Measurements from ENCODE around the gene OTUD3. TPM values are rescaled to one million over a fixed set of nuclear protein-coding genes. Genes with fewer than 3 reads are reported as not detected.
A peak's percentile ranks its signal among the peaks of the same experiment; 100 is the strongest.

Gene OTUD3
- total and polyA plus RNA-seq, 9 of the 15 experiments (the other 6 are each of a cell fraction or from before 2014, with no cell fraction given): 2.0 to 16.6 (median 11.0) TPM

DNA sequence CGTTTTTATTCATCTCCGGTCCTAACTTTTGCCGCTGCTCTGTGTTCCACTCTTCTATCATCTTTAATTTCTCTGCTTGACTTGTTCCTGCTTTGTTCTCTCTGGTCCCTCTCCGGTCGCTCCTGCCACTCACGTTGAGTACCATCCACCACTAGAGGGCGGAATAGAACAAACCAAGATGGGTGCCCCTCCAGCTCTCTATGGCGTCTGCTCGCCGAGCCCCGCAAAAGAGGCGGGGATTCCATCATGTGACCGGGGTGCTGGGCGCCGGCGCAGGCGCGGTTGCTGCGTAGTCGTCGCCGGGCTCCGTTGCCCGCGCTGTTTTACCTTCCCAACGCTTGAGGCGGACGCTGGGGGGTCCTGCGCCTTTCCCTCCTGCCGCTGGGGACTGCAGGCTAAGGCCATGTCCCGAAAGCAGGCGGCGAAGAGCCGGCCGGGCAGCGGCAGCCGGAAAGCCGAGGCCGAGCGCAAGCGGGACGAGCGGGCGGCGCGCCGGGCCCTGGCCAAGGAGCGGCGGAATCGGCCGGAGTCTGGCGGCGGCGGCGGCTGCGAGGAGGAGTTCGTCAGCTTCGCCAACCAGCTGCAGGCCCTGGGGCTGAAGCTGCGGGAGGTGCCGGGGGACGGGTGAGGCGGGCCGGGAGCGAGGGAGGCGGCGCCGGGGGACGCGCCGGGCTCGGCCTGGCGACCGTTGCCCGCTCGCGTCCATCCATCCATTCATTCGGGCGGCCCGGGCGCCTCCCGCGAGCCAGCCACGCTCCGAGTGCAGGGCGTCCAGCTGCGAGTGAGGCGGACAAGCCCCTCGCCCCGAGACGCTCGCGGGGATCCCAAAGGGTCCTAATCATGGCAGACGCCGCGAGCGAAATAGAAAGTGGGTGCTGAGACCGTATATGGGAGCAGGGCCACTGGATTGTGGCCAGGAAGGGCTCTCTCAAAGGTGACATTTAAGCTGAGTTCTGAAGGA lies at the start of gene OTUD3 (continued):
- TF ChIP-seq ZNF121 (CRISPR knock-in tag; conservative IDR thresholded peaks at IDR 0.05) (no peak), DPF2 (IDR thresholded peaks at IDR 0.05) (no peak), MCM7 (IDR thresholded peaks at IDR 0.05) (no peak), ZNF551 (CRISPR knock-in tag; IDR thresholded peaks at IDR 0.05) (no peak), HDAC1 (IDR thresholded peaks at IDR 0.05) (no peak; a peak in 1 of 4 replicates), ZNF175 (CRISPR knock-in tag; IDR thresholded peaks at IDR 0.05; ENCODE audit: low read depth) (no peak), ZNF445 (CRISPR knock-in tag; IDR thresholded peaks at IDR 0.05; ENCODE audit: low read depth) (no peak), MCM2 (IDR thresholded peaks at IDR 0.05; ENCODE audit: low read depth) (no peak), MED1 (CRISPR knock-in tag; IDR thresholded peaks at IDR 0.05; ENCODE audit: borderline replicate concordance) (no peak), KAT7 (CRISPR knock-in tag; IDR thresholded peaks at IDR 0.05; ENCODE audit: borderline replicate concordance) (peak; percentile 92), POLR3G (IDR thresholded peaks at IDR 0.05; ENCODE audit: extremely low read depth, insufficient read length, insufficient replicate concordance) (no peak), FOXK1 (CRISPR knock-in tag; IDR thresholded peaks at IDR 0.05; ENCODE audit: borderline replicate concordance) (no peak), EWSR1 (IDR thresholded peaks at IDR 0.05; ENCODE audit: borderline replicate concordance, low read depth, partially characterized antibody) (no peak), ZEB2 (IDR thresholded peaks at IDR 0.05) (no peak), ZKSCAN8 (CRISPR knock-in tag; IDR thresholded peaks at IDR 0.05) (no peak)
- TF ChIP-seq, protein P1, sequence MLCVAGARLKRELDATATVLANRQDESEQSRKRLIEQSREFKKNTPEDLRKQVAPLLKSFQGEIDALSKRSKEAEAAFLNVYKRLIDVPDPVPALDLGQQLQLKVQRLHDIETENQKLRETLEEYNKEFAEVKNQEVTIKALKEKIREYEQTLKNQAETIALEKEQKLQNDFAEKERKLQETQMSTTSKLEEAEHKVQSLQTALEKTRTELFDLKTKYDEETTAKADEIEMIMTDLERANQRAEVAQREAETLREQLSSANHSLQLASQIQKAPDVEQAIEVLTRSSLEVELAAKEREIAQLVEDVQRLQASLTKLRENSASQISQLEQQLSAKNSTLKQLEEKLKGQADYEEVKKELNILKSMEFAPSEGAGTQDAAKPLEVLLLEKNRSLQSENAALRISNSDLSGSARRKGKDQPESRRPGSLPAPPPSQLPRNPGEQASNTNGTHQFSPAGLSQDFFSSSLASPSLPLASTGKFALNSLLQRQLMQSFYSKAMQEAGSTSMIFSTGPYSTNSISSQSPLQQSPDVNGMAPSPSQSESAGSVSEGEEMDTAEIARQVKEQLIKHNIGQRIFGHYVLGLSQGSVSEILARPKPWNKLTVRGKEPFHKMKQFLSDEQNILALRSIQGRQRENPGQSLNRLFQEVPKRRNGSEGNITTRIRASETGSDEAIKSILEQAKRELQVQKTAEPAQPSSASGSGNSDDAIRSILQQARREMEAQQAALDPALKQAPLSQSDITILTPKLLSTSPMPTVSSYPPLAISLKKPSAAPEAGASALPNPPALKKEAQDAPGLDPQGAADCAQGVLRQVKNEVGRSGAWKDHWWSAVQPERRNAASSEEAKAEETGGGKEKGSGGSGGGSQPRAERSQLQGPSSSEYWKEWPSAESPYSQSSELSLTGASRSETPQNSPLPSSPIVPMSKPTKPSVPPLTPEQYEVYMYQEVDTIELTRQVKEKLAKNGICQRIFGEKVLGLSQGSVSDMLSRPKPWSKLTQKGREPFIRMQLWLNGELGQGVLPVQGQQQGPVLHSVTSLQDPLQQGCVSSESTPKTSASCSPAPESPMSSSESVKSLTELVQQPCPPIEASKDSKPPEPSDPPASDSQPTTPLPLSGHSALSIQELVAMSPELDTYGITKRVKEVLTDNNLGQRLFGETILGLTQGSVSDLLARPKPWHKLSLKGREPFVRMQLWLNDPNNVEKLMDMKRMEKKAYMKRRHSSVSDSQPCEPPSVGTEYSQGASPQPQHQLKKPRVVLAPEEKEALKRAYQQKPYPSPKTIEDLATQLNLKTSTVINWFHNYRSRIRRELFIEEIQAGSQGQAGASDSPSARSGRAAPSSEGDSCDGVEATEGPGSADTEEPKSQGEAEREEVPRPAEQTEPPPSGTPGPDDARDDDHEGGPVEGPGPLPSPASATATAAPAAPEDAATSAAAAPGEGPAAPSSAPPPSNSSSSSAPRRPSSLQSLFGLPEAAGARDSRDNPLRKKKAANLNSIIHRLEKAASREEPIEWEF (CRISPR knock-in tag; IDR thresholded peaks at IDR 0.05): no peak
- TF ChIP-seq, protein P2, sequence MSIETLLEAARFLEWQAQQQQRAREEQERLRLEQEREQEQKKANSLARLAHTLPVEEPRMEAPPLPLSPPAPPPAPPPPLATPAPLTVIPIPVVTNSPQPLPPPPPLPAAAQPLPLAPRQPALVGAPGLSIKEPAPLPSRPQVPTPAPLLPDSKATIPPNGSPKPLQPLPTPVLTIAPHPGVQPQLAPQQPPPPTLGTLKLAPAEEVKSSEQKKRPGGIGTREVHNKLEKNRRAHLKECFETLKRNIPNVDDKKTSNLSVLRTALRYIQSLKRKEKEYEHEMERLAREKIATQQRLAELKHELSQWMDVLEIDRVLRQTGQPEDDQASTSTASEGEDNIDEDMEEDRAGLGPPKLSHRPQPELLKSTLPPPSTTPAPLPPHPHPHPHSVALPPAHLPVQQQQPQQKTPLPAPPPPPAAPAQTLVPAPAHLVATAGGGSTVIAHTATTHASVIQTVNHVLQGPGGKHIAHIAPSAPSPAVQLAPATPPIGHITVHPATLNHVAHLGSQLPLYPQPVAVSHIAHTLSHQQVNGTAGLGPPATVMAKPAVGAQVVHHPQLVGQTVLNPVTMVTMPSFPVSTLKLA (conservative IDR thresholded peaks at IDR 0.05): peak in 1 of 2 experiments; percentile 73; a peak in 2 of 4 replicates
- TF ChIP-seq, protein P3, sequence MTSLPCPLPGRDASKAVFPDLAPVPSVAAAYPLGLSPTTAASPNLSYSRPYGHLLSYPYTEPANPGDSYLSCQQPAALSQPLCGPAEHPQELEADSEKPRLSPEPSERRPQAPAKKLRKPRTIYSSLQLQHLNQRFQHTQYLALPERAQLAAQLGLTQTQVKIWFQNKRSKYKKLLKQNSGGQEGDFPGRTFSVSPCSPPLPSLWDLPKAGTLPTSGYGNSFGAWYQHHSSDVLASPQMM (CRISPR knock-in tag; IDR thresholded peaks at IDR 0.05): no peak
